OCI-LY7 (cell line): ENCODE results near the gene SHC2.

Experiments
- CTCF ChIP-seq: fragments of 200-600 bp; sonication (generic); conservative IDR thresholded peaks from 2 replicates; pipeline ENCODE4 v1.5.1; 2014; ENCODE audit warnings: mild to moderate bottlenecking, antibody characterized with exemption, low read length, moderate library complexity, mixed read lengths
- EZH2phosphoT487 ChIP-seq: fragments of 200-600 bp; sonication (generic); IDR thresholded peaks from 2 replicates; pipeline ENCODE4 v1.6.1; 2018; ENCODE audit warnings: low read depth, borderline replicate concordance, mild to moderate bottlenecking, mixed run types, antibody characterized with exemption, low read length, moderate library complexity, mixed read lengths

DNA sequence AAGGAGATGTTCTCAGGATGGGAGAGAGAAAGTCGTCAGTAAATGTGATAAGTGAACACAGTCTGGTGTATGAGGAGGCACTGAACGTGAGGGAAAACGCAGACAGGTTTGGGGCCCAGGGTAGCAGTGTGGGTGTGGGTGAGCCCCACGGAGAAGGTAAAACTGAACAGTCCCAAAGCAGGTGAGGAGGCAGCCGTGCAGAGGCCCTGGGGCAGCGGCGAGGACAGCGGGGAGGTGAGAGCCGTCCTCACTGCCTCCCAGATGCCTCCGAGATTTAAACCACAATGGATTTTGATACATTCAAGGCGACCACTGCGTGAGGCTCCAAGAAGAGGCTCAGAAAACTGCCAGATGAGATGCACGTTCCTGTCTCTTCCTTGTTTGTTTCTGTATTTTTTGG is 14.5 kb upstream of the SHC2 start:
- TF ChIP-seq CTCF, result no peak
- TF ChIP-seq EZH2phosphoT487, result no peak
